ENCODE data around the gene LIN52. TPM values are rescaled to one million over a fixed set of nuclear protein-coding genes. Genes with fewer than 3 reads are reported as not detected.
"Not testable (repeated sequence)": the region's sequence is repeated elsewhere in the genome, so short reads cannot be mapped to it uniquely, and the experiment has no call there.

The LIN52 gene
- polyA plus RNA-seq, 4 donors: 16.6 to 19.4 (median 19.4) TPM

DNA sequence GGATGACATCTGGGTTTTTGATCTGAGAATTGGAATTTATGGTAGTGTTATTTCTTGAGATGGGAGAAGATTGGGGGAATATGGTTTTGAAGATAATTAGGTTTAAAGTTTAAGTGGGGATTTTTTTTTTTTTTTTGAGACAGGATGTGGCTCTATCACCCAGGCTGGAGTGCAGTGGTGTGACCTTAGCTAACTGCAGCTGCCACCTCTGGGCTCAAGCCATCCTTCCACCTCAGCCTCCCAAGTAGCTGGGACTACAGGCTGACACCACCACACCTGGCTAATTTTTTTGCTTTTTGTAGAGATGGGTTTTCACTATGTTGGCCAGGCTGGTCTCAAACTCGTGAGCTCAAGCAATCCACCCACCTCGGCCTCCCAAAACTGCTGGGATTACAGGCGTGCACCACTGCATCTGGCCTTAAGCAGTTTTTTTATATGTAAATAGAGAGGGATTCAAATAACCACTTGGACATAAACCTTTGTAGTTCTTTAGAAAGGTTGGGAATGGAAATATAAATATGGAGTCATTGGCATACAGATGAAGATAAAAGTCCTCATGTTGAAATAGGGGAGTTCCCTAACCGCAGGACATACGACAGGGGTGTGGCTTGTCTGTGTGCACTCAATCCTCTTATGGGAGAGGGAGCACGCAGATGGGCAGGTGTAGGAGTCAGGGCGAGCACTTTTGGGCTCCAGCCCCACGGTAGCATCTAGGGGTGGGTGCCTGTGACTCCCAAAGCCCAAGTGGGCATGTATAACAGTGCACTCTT lies 4.7 kb downstream of the LIN52 start:
- no peak for DNase-seq (ENCODE audit: low read depth in 4 of 4, low spot score in 3 of 4)

DNA sequence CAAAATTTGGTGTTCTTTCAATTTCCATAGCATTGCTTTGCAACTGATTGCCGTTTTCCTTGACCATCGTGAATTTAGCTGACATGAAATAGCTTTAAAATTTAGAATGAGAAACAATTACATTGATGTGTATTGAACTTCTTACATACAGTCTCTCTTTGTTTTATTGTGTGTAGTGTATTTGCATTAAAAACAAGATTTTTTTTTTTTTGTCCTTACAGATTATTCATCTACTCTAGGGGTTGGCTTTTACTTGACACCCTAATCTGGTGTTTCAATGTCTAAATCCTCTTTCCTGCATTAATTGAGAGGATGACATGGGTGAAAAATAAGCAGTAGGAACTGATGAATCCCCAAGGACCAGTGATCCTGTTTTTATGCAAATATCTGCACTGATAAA lies 20.6 kb downstream of the LIN52 start:
- DNase-seq (ENCODE audit: low read depth in 4 of 4, low spot score in 3 of 4): no peak

DNA sequence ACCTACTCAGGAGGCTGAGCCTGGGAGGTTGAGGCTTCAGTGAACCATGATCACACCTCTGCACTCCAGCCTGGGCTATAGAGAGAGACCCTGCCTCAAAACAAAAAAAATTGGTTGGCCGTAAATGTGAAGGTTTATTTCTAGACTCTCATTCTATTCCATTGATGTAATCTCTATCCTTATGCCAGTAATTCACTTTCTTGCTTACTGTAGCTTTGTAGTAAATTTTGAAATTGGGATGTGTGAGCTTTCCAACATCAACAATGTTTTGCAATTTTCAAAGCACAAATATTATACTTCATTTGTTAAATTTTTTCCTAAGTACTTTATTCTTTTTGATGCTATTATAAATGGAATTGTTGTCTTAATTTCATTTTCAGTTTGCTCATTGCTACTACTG lies 24.6 kb downstream of the LIN52 start:
- no peak for DNase-seq (ENCODE audit: low read depth in 4 of 4, low spot score in 3 of 4)

DNA sequence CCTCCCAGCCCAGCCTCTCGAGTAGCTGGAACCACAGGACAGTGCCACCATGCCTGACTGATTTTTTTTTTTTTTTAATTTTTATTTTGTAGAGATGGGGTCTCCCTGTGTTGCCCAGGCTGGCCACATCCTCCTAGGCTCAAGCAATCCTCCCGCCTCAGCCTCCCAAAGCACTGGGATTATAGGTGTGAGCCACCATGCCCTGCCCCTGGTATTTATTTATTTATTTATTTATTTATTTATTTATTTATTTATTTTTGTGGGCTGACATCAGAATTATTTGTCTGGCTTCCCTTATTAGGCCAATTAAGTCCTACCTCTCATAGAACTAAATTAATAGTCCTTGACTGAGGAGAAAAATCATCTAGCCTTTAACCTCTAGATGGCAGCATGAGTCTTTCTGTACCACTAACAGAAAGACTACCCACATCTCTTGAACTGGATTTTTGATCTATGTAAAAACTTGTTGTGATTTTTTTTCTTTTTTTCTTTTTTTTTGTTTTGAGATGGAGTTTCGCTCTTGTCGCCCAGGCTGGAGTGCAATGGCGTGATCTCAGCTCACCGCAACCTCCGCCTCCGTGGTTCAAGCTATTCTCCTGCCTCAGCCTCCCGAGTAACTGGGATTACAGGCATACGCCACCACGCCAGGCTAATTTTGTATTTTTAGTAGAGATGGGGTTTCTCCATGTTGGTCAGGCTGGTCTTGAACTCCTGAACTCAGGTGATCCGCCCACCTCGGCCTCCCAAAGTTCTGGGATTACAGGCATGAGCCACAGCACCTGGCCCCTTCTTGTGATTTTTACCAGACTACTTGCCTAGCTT lies 26.9 kb downstream of the LIN52 start:
- peak; percentile 26 to 40 (median 31) for DNase-seq (ENCODE audit: low read depth in 4 of 4, low spot score in 3 of 4)

DNA sequence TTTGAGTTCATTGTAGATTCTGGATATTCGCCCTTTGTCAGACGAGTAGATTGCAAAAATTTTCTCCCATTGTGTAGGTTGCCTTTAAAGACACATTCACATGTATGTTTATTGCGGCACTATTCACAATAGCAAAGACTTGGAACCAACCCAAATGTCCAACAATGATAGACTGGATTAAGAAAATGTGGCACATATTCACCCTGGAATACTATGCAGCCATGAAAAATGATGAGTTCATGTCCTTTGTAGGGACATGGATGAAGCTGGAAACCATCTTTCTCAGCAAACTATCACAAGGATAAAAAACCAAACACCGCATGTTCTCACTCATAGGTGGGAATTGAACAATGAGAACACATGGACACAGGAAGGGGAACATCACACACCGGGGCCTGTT lies 40.7 kb downstream of the LIN52 start:
- DNase-seq (ENCODE audit: low read depth in 4 of 4, low spot score in 3 of 4): not testable (repeated sequence)

DNA sequence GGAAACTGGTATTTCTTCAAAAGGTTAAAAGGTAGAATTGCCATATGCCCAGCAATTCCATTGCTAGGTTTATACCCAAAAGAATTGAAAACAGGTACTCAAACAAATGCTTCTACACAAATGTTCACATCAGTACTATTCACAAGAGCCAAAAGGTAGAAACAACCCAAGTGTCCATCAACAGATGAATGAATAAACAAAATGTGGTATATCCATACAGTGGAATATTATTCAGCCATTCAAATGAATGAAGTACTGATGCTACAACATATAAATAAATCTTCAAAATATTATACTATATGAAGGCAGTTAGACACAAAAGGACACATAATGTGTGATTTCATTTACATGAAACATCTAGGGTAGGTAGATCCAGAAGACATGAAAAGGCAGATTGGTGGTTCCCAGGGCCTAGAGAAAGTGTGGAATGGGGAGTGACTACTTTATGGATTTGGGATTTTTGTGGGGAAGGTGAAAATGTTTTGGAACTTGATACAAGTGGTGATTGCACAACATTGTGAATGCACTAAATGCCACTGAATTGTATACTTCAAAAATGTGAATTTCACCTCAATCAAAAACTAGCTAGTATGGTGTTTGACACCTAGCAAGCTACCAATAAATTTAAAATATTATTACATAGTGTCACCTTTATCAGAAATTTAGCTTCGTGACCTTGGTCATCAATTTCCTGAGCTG lies 41.7 kb downstream of the LIN52 start:
- DNase-seq (ENCODE audit: low read depth in 4 of 4, low spot score in 3 of 4): no peak

DNA sequence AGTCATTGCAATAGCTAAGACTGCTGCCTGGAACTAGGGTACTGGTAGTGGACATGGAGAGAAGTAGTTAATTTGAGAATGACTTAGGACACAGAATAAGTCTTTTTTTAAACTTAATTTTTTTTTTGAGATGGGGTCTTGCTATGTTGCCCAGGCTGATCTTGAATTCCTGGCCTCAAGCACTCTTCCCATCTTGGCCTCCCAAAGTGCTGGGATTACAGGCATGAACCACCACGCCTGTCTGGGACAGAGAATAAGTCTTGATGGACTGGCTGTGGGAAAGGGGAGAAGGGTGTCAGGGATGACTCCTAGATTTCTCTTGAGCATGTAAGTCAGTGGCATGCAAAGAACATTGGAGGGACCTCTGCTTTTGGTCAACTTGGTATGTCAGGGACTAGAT lies 42.9 kb downstream of the LIN52 start:
- no peak for DNase-seq (ENCODE audit: low read depth in 4 of 4, low spot score in 3 of 4)

DNA sequence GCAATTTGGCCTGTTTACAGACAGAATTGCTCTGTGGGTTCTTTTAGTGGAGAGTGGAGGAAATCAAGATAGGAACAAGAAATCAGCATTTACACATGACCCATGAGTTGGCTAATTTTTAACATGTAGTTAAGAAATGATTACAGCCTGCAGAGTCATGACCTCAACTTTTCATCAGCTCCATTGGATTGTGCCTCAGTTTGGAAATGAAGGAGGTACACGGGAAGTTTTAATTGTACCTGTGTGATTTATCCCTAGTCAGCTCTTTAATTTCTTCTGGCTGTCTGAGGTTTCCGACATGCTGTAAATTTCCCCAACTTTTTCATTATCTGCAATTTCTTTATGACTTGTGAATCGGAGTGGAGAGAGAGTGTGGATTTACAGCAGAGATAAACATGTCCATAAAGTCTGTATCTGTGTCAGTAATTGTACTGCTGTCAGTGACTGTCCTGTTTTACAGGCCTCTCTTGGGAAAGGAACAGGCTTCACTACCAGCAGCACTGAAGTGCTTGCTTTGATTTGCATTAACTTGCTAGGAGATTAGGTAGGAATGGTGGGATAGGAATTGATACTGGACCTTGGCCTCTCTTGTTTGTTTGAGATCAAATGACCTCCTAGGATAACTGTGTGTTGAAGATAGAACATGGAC lies 49.2 kb downstream of the LIN52 start:
- DNase-seq (ENCODE audit: low read depth in 4 of 4, low spot score in 3 of 4): peak in 3 of 4 donors; percentile 9 to 28 (median 24)

DNA sequence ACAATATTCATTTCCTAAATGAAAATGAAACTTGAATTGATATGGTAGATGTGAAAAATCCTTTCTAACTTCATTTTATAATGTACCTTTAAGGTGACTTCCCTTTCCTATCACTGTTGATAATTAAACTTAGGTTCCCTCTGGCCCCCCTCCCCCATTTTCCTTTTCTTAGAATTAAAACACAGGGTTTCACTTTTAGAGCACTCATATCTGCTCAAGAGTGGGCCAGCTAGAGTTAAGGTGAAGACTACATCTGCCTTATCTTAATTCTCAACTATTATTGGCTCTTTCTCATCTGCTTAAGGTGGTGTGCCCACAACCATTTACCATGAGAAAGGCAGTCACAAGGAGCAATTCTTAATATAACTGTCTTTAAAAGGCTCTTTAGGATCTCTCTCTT lies 49.7 kb downstream of the LIN52 start:
- no peak for DNase-seq (ENCODE audit: low read depth in 4 of 4, low spot score in 3 of 4)

DNA sequence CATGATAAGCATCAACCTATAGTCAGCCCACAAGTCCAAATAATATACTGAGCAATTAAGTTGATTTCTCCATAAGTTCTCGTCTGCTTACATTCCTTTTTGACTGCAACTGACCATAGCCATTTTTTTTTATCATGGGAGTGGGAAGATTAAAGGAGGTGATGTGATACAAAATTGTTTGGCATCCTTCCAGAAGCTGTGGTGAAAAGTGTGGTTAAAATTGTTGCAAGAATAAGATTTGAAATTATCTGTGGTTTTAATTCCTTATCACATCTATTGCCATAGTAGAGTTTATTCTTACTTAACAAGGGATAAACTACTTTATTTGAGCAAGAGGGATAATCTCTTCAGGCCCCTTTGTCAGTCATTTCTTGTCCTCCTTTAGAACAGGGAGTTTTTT lies 50.7 kb downstream of the LIN52 start:
- no peak for DNase-seq (ENCODE audit: low read depth in 4 of 4, low spot score in 3 of 4)

DNA sequence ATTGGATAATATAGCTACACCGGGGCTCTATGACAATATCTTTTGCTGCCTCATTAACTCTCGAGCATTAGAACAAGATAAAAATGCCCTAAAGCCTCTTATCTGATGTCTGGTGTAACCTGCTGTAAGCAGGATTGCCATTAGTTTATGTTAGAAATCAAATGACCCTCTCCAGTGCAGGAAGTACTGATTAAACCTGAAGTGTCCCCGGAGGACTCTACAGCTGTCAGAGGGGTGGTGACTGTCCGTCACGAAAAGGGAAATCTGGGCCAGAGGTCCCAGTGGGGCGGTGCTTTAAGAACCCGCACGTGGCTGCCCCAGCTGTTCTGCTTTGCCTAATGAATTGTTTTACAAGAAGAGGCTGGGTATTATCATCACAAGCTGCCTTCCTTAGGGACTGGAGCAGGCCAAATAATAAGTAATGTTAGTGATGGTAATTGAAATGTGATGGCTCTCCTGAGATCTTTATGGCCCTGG lies 55.7 kb downstream of the LIN52 start:
- peak in 1 of 4 donors; percentile 18 for DNase-seq (ENCODE audit: low read depth in 4 of 4, low spot score in 3 of 4)

DNA sequence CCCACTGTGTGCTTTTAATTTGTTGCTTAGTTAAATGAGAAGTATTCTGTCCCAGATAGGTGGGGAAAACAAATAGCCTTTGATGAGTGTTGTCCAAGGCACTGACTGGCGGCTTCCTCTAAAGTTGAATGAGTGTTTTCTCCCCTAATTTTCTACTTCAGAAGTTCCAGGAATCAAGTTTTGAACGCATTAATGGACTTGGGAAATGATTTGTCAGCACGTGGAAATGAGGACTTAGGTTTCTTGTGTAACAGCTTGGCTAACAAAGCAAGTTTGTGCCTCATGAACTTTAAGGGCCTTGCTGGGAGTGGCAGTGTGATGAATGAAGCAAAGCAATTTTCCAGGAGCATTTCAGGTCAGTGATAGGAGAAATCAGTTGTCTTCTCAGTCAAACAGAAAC lies 56.9 kb downstream of the LIN52 start:
- peak in 2 of 4 donors; percentile 11 to 36 for DNase-seq (ENCODE audit: low read depth in 4 of 4, low spot score in 3 of 4)

DNA sequence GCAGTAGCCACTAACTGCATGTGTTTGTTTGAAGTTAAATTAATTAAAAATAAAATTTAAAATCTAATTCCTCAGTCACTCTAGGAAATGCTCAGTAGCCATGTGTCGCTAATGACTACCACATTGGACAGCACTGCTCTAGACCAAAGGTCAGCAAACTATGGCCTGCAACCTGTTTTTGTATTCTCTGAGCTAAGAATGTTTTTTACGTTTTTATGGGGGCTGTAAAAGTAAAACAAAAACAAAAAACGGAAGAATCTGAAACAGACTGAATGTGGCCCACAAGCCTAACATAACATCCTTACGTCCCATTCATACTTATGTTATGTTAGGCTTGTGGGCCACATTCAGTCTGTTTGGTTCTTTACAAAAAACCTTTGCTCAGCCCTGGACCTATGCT lies 57.8 kb downstream of the LIN52 start:
- no peak for DNase-seq (ENCODE audit: low read depth in 4 of 4, low spot score in 3 of 4)

DNA sequence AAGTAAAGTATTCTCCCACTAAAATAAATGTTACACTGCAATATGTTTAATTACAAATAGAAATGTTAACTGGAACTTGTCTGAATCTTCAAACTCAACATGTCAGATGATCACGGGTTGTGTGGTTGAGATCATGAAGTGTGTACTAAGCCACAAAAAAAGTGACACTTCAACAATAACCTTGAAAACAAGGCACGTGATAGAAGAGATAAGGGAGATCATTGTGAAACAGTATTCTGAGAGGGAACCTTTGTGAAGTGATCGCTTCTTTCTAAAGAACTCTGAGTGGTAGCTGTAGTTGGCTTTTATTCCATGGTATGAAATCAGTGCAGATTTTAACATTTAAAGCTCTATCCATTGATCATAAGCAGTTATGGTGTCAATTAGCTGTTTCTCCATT lies 60.0 kb downstream of the LIN52 start:
- no peak for DNase-seq (ENCODE audit: low read depth in 4 of 4, low spot score in 3 of 4)

DNA sequence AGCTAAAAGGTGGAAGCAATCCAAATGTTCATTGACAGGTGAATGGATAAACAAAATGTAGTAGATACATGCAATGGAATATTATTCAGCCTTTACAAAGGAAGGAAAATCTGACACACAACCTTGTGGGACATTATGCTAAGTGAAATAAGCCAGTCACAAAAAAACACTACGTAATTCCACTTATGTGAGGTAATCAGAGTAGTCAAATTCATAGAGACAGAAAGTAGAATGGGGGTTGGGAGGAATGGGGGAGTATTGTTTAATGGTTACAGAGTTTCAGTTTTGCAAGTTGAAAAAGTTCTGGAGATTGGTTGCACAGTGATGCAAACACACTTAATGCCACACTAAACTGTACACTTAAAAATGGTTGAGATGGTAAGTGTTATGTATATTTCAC lies 62.8 kb downstream of the LIN52 start:
- DNase-seq (ENCODE audit: low read depth in 4 of 4, low spot score in 3 of 4): no peak

DNA sequence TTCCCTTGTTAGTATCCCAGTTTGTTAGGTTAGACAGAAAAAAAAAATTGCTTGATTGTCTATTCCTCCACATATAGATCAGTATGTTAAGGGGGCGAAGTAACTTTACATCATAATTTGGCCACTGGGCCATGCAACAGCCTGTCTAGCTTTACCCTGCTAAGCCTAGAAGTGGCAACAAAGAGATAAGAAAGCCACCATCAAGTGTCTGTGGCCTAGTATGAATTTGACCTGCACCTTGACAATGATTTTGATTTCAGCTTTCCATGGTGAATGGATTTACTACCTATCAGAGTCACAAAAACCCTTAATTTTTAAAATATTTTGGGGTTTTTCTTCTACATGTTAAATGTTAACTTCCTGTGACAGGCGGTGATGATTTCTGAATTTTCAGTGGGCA lies 63.9 kb downstream of the LIN52 start:
- no peak for DNase-seq (ENCODE audit: low read depth in 4 of 4, low spot score in 3 of 4)

DNA sequence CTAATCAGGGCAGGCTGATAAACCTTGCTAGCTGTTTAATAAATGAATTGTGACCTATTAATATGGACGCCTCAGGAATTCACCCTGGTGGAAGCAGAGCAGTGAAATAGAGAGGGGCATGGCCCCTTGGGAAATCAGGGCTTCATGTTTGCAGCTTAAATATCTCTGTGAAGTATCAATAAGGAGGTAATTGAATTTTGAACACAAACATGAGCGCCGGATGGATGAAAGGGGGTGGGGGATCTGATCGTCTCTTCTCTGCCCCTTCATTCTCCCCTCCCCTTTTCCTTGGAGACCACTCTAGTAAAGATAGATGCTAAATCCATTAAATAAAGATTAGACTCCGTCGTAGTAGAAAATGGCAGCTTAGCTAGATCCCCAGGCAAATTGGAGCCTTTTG lies 70.5 kb downstream of the LIN52 start:
- no peak for DNase-seq (ENCODE audit: low read depth in 4 of 4, low spot score in 3 of 4)

DNA sequence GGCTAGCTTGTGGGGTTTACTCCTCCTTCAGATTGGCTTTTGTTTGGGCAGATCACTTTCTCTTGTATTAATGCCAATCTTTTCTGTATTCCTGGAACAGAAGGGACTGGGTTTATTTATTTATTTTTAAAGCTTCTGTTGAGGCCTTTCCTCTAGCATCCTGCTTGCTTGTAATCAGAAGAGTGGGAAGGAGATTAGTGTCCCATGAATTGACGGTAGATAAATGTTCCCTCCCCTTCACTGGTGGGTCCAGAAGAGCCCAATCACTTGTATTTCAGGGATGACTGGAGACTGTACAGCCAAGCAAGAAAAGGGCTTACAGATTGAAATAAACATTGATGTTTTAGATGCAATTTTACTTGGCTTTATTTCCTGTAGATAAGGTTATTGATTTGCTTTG lies 71.0 kb downstream of the LIN52 start:
- no peak for DNase-seq (ENCODE audit: low read depth in 4 of 4, low spot score in 3 of 4)

DNA sequence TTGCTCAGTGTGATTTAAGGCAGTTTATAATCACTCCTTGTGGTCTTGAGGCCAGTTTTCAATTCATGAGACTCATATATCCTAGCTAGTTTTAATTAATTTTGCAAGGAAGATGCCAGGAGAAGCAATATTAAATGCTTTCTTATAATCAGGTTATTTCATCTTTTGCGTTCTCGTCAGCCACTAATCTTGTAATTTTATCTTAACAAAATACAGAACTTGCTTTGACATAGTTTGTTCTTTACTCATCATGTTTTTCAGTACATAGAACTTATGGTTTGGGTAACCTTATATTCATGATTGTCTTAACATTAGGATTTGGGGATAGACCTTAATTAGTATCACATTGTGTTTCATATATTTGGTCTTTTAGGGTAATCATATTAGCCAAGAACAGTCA lies 76.0 kb downstream of the LIN52 start:
- DNase-seq (ENCODE audit: low read depth in 4 of 4, low spot score in 3 of 4): no peak

DNA sequence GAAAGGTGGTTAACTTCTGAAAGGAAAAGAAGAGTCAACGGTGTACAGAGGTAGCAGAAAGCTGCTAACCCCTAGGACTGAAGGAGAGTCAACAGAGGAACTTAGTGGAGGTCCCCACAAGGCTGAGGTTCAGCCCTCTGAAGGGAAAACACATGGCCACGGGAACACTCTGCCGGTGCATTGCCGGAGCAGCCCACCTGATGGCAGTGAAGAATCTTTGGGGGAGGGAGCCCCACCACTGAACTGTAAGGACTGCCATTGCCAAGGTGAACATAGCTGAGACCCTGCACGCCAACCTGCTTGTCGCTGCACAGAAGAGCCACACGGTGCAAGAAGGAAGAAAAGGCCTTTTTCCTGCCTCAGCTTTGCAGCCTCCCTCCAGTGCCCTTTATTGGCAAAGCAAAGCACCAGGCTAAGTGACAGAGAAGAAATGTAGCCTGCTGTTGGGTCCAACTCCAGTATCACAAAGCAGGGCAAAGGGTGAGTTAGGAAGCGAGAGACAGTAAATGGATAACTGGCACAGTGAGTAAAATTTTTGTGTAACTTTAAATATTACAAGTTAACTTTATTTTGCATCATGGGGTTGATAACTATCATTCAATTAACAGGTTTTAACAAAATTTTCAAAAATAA lies 76.9 kb downstream of the LIN52 start:
- DNase-seq (ENCODE audit: low read depth in 4 of 4, low spot score in 3 of 4): no peak

Measured in right renal pelvis (tissue), 4 donors.